ENCODE results near the gene DYRK1B. TPM values are rescaled to one million over a fixed set of nuclear protein-coding genes. Genes with fewer than 3 reads are reported as not detected.
A peak's percentile ranks its signal among the peaks of the same experiment; 100 is the strongest.

Gene DYRK1B
- total RNA-seq, 2 donors from 2014 or later, result 18.2 to 48.7 TPM

DNA sequence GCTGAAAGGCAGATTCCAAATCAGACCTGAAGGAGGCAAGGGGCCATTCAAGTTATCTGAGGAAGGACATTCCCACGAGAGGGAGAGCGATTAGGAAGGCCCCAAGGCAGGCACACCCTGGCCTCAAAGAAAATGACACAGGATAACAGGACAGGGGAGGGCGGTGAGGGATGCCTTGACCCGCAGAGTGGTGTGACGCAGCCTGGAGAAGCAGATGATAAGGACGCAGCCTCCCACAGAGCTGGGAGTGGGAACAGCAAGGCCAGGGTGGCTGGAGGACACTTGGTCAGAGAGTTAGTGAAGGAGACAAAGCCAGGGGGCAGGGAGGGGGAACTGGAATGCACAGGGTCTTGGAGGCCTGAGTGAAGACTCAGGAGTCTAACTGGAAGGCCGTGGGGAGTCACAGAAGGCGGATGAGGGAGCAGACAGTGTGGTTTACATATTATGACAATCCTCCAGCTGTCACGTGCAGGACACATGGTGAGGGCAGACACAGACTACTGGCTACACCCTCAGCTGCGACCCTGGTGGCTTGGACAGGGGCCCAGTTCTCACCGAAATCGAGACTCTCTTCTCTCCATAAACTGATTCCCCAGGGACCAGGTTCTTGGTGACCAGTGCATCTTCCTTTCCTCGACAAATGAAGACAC lies 5.8 kb upstream of the DYRK1B start:
- no peaks in the 10 kb centered on the region for H3K27me3 ChIP-seq (replicated peaks; ENCODE audit: insufficient read depth)
- H3K36me3 ChIP-seq, result peaks cover 5 to 11% of the 10 kb centered on the region in 2 donors
- WGBS, result 91% methylated on average over 13 of the region's 13 CpGs
- no peak overlapping the region for H3K27ac ChIP-seq
- H3K9me3 ChIP-seq, result no peaks in the 10 kb centered on the region
- TF ChIP-seq POLR2AphosphoS5 (IDR thresholded peaks at IDR 0.05) (no peak), POLR2A (IDR thresholded peaks at IDR 0.05) (no peak)
- TF ChIP-seq, protein P1, sequence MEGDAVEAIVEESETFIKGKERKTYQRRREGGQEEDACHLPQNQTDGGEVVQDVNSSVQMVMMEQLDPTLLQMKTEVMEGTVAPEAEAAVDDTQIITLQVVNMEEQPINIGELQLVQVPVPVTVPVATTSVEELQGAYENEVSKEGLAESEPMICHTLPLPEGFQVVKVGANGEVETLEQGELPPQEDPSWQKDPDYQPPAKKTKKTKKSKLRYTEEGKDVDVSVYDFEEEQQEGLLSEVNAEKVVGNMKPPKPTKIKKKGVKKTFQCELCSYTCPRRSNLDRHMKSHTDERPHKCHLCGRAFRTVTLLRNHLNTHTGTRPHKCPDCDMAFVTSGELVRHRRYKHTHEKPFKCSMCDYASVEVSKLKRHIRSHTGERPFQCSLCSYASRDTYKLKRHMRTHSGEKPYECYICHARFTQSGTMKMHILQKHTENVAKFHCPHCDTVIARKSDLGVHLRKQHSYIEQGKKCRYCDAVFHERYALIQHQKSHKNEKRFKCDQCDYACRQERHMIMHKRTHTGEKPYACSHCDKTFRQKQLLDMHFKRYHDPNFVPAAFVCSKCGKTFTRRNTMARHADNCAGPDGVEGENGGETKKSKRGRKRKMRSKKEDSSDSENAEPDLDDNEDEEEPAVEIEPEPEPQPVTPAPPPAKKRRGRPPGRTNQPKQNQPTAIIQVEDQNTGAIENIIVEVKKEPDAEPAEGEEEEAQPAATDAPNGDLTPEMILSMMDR (IDR thresholded peaks at IDR 0.05), result no peak
- H3K4me1 ChIP-seq (replicated peaks), result no peaks in the 10 kb centered on the region
- H3K4me3 ChIP-seq, result no peak overlapping the region
- intact Hi-C loops (cut with DNase I), result no loop called here
- no peak for DNase-seq (ENCODE audit: low spot score)

- Histone ChIP-seq H3K4me3 (no peak overlapping the region), H3K27me3 (replicated peaks; ENCODE audit: insufficient read depth) (no peaks in the 10 kb centered on the region), H3K36me3 (peaks cover 5 to 11% of the 10 kb centered on the region in 2 donors), H3K27ac (no peak overlapping the region), H3K4me1 (replicated peaks) (no peaks in the 10 kb centered on the region), H3K9me3 (no peaks in the 10 kb centered on the region)
- DNase-seq (ENCODE audit: low spot score), result no peak
- intact Hi-C loops (cut with DNase I), result no loop called here
- WGBS, result 44% methylated on average over 4 of the region's 4 CpGs
- TF ChIP-seq POLR2AphosphoS5 (IDR thresholded peaks at IDR 0.05) (no peak), POLR2A (IDR thresholded peaks at IDR 0.05) (no peak)
- TF ChIP-seq, protein P1 (IDR thresholded peaks at IDR 0.05), result no peak
Observed at GRCh38 chr19:39838569-39838968, 4.6 kb upstream of the DYRK1B start.

DNA sequence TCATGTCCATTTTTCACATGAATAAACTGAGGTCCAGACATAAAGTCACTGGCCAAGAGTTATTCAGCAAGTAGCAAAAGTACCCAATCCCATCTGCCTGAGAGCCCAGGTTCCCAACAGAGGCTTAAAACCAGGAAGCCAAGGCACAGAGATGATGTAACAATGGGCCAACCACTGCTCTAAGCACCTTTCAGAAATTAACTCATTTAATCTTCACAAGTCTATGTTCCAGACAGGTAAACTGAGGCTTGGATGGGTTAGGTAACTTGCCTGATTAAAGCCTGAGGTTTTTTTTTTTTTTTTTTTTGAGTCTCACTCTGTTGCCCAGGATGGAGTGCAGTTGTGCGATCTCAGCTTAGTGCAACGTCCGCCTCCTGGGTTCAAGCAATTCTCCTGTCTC lies 4.0 kb upstream of the DYRK1B start:
- peaks cover 5 to 11% of the 10 kb centered on the region in 2 donors for H3K36me3 ChIP-seq
- no peak overlapping the region for H3K4me3 ChIP-seq
- no peaks in the 10 kb centered on the region for H3K27me3 ChIP-seq (replicated peaks; ENCODE audit: insufficient read depth)
- peaks cover 1% of the 10 kb centered on the region for H3K4me1 ChIP-seq (replicated peaks)
- DNase-seq (ENCODE audit: low spot score), result no peak
- intact Hi-C loops (cut with DNase I), result no loop called here
- TF ChIP-seq POLR2AphosphoS5 (IDR thresholded peaks at IDR 0.05) (no peak), POLR2A (IDR thresholded peaks at IDR 0.05) (no peak)
- TF ChIP-seq, protein P1 (IDR thresholded peaks at IDR 0.05), result no peak
- WGBS, result 84% methylated on average over 3 of the region's 3 CpGs
- H3K9me3 ChIP-seq, result no peaks in the 10 kb centered on the region
- H3K27ac ChIP-seq, result no peak overlapping the region

DNA sequence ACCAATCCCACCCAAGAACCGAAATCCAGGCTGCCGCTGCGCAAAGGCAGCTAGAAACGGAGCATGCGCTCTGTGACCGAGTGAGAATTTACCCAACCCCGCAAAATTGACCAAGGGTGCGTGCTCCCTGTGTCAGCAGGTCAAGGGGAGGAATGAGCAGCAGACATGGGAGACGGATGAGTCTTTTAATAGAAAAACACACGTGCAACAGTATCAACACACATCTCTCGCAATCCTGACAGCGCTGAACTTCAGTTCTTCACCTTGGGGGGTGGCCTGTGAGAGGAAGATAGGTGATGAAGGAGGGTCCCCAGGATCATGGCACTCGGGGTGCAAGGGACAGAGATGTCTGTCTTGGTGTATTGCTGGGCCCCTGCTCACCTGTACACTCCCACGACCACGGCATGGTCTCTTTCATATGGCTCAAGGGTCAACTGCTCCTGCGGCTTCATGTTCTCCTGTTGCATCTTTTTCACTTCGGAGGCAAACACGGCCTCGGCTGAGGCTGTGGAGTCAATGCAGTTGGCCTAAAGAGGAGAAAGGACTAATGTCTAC lies 402 bp upstream of the DYRK1B start:
- Histone ChIP-seq H3K27me3 (replicated peaks; ENCODE audit: insufficient read depth) (no peaks in the 10 kb centered on the region), H3K9me3 (no peaks in the 10 kb centered on the region), H3K27ac (peak overlapping the region; percentile 92 to 96), H3K4me3 (peak overlapping the region; percentile 80 to 84), H3K4me1 (replicated peaks) (peaks cover 8% of the 10 kb centered on the region), H3K36me3 (peaks cover 5 to 17% of the 10 kb centered on the region in 2 donors)
- DNase-seq (ENCODE audit: low spot score), result no peak
- WGBS, result 44% methylated on average over 19 of the region's 19 CpGs
- intact Hi-C loops (cut with DNase I), result no loop called here
- TF ChIP-seq POLR2A (IDR thresholded peaks at IDR 0.05) (no peak), POLR2AphosphoS5 (IDR thresholded peaks at IDR 0.05) (no peak)
- TF ChIP-seq, protein P1 (IDR thresholded peaks at IDR 0.05), result peak in 1 of 4 experiments; percentile 4

GRCh38 chr19:39833160-39833463 lies 850 bp downstream of the DYRK1B start:
- intact Hi-C loops (cut with DNase I), result no loop called here
- Histone ChIP-seq H3K36me3 (peaks cover 5 to 19% of the 10 kb centered on the region in 2 donors), H3K9me3 (no peaks in the 10 kb centered on the region), H3K4me3 (peak overlapping the region; percentile 80 to 84), H3K4me1 (replicated peaks) (peaks cover 8% of the 10 kb centered on the region), H3K27me3 (replicated peaks; ENCODE audit: insufficient read depth) (no peaks in the 10 kb centered on the region), H3K27ac (peak overlapping the region; percentile 92 to 96)
- DNase-seq (ENCODE audit: low spot score), result no peak
- TF ChIP-seq POLR2AphosphoS5 (IDR thresholded peaks at IDR 0.05) (no peak), POLR2A (IDR thresholded peaks at IDR 0.05) (no peak)
- TF ChIP-seq, protein P1 (IDR thresholded peaks at IDR 0.05), result no peak
- WGBS, result 0% methylated on average over 20 of the region's 24 CpGs
